Measurements from ENCODE around the gene ANKRD7.
"Not testable (repeated sequence)": the region's sequence is repeated elsewhere in the genome, so short reads cannot be mapped to it uniquely, and the experiment has no call there.

Gene ANKRD7

GRCh38 chr7:118239014-118239413 lies 14.5 kb downstream of the ANKRD7 start:
- no peak for DNase-seq (ENCODE audit: low read depth)

GRCh38 chr7:118240320-118240719 lies 15.8 kb downstream of the ANKRD7 start:
- DNase-seq (ENCODE audit: low read depth), result not testable (repeated sequence)

GRCh38 chr7:118243695-118244094 lies 19.2 kb downstream of the ANKRD7 start:
- no peak for DNase-seq (ENCODE audit: low read depth)

GRCh38 chr7:118245267-118246040 lies 20.9 kb downstream of the ANKRD7 start:
- no peak for DNase-seq (ENCODE audit: low read depth)

- DNase-seq (ENCODE audit: low read depth), result no peak
These were observed 26.5 kb downstream of the ANKRD7 start for GRCh38 chr7:118250860-118251494.

GRCh38 chr7:118252087-118252486 lies 27.6 kb downstream of the ANKRD7 start:
- no peak for DNase-seq (ENCODE audit: low read depth)

- DNase-seq (ENCODE audit: low read depth), result no peak
These were observed 34.6 kb downstream of the ANKRD7 start for GRCh38 chr7:118259115-118259514.

- no peak for DNase-seq (ENCODE audit: low read depth)
These were observed 40.3 kb downstream of the ANKRD7 start for GRCh38 chr7:118264836-118265235.

GRCh38 chr7:118280319-118281012 lies 56.0 kb downstream of the ANKRD7 start:
- DNase-seq (ENCODE audit: low read depth), result no peak

GRCh38 chr7:118281196-118281595 lies 56.7 kb downstream of the ANKRD7 start:
- DNase-seq (ENCODE audit: low read depth), result no peak

- no peak for DNase-seq (ENCODE audit: low read depth)
These were observed 60.9 kb downstream of the ANKRD7 start for GRCh38 chr7:118285358-118285757.

GRCh38 chr7:118286131-118286530 lies 61.6 kb downstream of the ANKRD7 start:
- DNase-seq (ENCODE audit: low read depth), result no peak

GRCh38 chr7:118288098-118288497 lies 63.6 kb downstream of the ANKRD7 start:
- DNase-seq (ENCODE audit: low read depth), result no peak

- DNase-seq (ENCODE audit: low read depth), result no peak
These were observed 65.0 kb downstream of the ANKRD7 start for GRCh38 chr7:118289476-118289875.

Measured in activated T-cell treated with anti-CD3 and anti-CD28 coated beads for 24 hours (primary cell).